Type B pancreatic cell (in vitro differentiated cells): ENCODE results near the gene MAP1LC3B2. TPM values are rescaled to one million over a fixed set of nuclear protein-coding genes. Genes with fewer than 3 reads are reported as not detected.

ENCODE experiments used
- DNase-seq: peaks from one replicate; pipeline ENCODE4 v3.0.0; 2021; ENCODE audit warnings: mixed read lengths; ENCODE audit not compliant: unreplicated experiment; ENCODE audit errors: extremely low spot score
- H3K27ac Mint-ChIP-seq: 2 replicates; pipeline ENCODE4 v1.8.0; 2021; ENCODE audit warnings: mild to moderate bottlenecking, mixed read lengths
- H3K27me3 Mint-ChIP-seq: 2 replicates; pipeline ENCODE4 v1.8.0; 2021; ENCODE audit warnings: mixed read lengths
- H3K36me3 Mint-ChIP-seq: 2 replicates; pipeline ENCODE4 v1.8.0; 2021; ENCODE audit warnings: mixed read lengths
- H3K4me1 Mint-ChIP-seq: one replicate; pipeline ENCODE4 v1.8.0; 2021; ENCODE audit warnings: mixed read lengths; ENCODE audit not compliant: unreplicated experiment
- H3K4me3 Mint-ChIP-seq: 2 replicates; pipeline ENCODE4 v1.8.0; 2021; ENCODE audit warnings: mild to moderate bottlenecking, mixed read lengths
- H3K9me3 Mint-ChIP-seq: 2 replicates; pipeline ENCODE4 v1.8.0; 2021; ENCODE audit warnings: mixed read lengths
- total RNA-seq: library from RNA; stranded (reverse); gene quantifications from 2 replicates; pipeline ENCODE4 v1.2.1, GENCODE V29; 2021; ENCODE audit warnings: low replicate concordance
- TF ChIP-seq, protein P1 (sequence below): fragments of 200-600 bp; sonication (generic); conservative IDR thresholded peaks from 2 replicates; pipeline ENCODE4 v1.5.0; 2021; ENCODE audit warnings: antibody characterized with exemption, mild to moderate bottlenecking

MAP1LC3B2 gene
- total RNA-seq, 1 donor from 2014 or later: 1.0 TPM

DNA sequence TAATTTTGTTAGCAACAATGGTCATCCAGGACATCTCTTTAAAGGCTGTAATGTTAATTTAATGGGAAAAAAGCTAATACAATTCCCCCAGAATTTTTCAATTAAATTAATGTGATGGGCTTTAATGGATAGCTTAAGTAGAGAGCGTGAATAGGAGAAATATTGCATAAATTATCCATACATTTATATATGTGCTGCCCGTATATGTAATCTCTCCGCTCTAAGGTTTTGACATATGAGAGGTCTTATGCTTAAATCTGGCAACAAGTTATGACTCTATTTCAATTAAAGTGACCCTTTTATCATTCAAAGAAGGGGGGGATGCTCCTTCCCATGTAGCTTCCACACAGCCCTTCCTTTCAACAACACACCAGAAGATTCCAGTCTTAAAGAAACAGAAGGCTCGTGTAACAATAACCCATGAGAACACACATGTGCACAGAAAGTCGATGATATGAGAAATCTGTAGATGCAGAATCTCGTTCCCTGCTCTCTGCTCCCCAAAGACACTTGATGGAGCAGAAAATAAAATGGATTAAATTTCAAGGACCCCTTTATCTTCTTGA, 24.0 kb downstream of the MAP1LC3B2 start:
- H3K4me3 Mint-ChIP-seq: no peak overlapping the region
- DNase-seq: no peak
- H3K9me3 Mint-ChIP-seq: peaks cover 11% of the 10 kb centered on the region
- peaks cover 16% of the 10 kb centered on the region for H3K4me1 Mint-ChIP-seq
- peaks cover 6% of the 10 kb centered on the region for H3K27me3 Mint-ChIP-seq
- H3K27ac Mint-ChIP-seq: no peak overlapping the region
- peaks cover 4% of the 10 kb centered on the region for H3K36me3 Mint-ChIP-seq
- TF ChIP-seq, protein P1, sequence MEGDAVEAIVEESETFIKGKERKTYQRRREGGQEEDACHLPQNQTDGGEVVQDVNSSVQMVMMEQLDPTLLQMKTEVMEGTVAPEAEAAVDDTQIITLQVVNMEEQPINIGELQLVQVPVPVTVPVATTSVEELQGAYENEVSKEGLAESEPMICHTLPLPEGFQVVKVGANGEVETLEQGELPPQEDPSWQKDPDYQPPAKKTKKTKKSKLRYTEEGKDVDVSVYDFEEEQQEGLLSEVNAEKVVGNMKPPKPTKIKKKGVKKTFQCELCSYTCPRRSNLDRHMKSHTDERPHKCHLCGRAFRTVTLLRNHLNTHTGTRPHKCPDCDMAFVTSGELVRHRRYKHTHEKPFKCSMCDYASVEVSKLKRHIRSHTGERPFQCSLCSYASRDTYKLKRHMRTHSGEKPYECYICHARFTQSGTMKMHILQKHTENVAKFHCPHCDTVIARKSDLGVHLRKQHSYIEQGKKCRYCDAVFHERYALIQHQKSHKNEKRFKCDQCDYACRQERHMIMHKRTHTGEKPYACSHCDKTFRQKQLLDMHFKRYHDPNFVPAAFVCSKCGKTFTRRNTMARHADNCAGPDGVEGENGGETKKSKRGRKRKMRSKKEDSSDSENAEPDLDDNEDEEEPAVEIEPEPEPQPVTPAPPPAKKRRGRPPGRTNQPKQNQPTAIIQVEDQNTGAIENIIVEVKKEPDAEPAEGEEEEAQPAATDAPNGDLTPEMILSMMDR: no peak

DNA sequence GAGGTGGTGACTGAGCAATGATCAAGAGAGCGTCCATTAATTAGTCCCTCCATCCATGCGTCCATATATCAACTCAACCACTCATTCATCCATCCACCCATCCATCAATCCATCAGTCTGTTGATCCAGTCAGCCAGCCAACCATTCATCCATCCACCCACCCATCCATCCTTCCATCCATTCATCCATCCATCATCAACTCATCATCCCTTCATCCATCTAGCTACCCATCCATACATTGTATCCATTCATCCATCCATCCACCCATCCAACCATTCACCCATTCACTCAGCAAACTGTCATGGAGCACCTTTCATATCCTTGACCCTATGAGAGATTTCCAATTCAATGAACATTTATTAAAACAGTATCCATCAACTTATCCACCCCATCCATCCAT, 28.1 kb downstream of the MAP1LC3B2 start:
- peaks cover 10% of the 10 kb centered on the region for H3K9me3 Mint-ChIP-seq
- H3K4me3 Mint-ChIP-seq: no peak overlapping the region
- no peak overlapping the region for H3K27ac Mint-ChIP-seq
- DNase-seq: no peak
- H3K4me1 Mint-ChIP-seq: peaks cover 21% of the 10 kb centered on the region
- H3K27me3 Mint-ChIP-seq: peaks cover 6% of the 10 kb centered on the region
- TF ChIP-seq, protein P1: no peak
- peaks cover 4% of the 10 kb centered on the region for H3K36me3 Mint-ChIP-seq

DNA sequence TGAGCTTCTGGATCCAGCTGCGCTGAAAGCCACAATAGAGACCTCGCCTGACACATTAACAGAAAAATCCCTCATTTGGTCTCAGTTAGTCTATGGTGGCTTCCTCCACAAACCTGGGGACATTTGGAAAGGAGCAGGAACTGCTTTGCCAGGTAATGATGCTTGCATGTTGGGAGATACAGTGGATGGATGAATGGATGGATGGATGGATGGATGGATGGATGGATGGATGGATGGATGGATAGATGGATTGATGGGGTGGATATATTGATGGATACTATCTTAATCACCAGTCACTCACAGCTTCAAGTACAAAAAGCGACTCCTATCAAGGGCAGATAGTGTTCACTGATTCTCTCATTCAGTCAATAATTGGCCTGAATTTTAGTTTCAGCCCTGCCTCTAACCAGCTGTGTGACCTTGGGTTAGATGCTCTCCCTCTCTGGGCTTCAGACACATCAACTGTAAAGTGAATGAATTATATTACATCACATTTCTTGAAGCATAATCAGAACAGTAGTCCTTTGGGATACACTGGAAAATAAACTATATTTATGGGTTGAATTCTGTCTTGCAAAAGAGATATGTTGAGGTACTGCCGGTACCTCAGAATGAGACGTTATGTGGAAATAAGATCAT, 29.3 kb downstream of the MAP1LC3B2 start:
- Mint-ChIP-seq H3K36me3 (peaks cover 4% of the 10 kb centered on the region), H3K27ac (no peak overlapping the region), H3K4me1 (peaks cover 16% of the 10 kb centered on the region), H3K27me3 (peaks cover 6% of the 10 kb centered on the region), H3K4me3 (no peak overlapping the region), H3K9me3 (peaks cover 10% of the 10 kb centered on the region)
- TF ChIP-seq, protein P1: no peak
- DNase-seq: no peak

DNA sequence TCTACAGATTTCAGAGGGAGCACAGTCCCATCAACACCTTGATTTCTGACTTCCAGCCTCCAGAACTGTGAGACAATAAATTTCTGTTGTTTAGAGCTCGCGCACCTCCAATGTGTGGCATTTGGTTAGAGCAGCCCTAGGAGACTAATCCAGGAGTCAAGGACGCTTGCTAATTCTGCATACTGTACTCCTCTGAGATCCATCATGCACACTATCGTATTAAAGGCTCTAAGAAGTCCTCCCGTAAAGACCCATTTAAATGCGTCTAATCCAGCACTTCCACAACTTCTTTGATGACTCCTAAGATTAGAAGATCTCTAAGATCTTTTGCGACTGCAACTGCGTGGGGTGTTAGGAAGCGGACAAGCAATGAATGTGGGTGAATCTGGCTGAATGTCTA, 30.4 kb downstream of the MAP1LC3B2 start:
- peaks cover 10% of the 10 kb centered on the region for H3K9me3 Mint-ChIP-seq

DNA sequence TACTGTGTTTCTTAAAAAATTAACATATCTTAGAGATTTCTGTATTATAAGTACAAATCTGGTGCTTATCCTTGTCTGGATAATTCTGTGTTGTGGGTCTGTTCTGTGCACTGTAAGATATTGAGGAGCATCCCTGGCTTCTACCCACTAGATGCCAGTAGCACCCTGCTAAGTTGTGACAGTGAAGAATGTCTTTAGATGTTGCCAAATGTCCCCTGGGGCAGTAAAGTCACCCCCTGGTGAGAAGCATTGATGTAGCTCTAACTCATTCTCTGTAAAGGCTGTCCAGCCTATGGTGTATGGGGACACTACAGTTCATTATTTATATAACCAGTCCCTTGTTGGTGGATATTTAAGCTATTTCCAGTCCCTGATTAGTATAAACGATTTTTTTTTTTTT, 31.4 kb downstream of the MAP1LC3B2 start:
- H3K27me3 Mint-ChIP-seq: peaks cover 6% of the 10 kb centered on the region
- H3K27ac Mint-ChIP-seq: no peak overlapping the region
- H3K4me3 Mint-ChIP-seq: no peak overlapping the region
- H3K36me3 Mint-ChIP-seq: peaks cover 4% of the 10 kb centered on the region
- H3K4me1 Mint-ChIP-seq: peaks cover 16% of the 10 kb centered on the region
- DNase-seq: no peak
- TF ChIP-seq, protein P1: no peak
- peaks cover 4% of the 10 kb centered on the region for H3K9me3 Mint-ChIP-seq

More for the DNA sequence above, 30.4 kb downstream of the MAP1LC3B2 start:
- Mint-ChIP-seq H3K4me1 (peaks cover 16% of the 10 kb centered on the region), H3K27me3 (peaks cover 6% of the 10 kb centered on the region), H3K27ac (no peak overlapping the region), H3K36me3 (peaks cover 4% of the 10 kb centered on the region), H3K4me3 (no peak overlapping the region)
- TF ChIP-seq, protein P1: no peak
- DNase-seq: no peak
